ENCODE measurements around the gene CTNNA3. TPM values are rescaled to one million over a fixed set of nuclear protein-coding genes. Genes with fewer than 3 reads are reported as not detected.

Gene CTNNA3
- total RNA-seq, 4 donors from 2014 or later: 0.47 to 3.3 (median 0.80) TPM; not detected in 1

GRCh38 chr10:66049335-66049734, 1646.7 kb downstream of the CTNNA3 start:
- no peak for DNase-seq
- no peak for TF ChIP-seq POLR2A (IDR thresholded peaks at IDR 0.05)
- TF ChIP-seq CTCF (IDR thresholded peaks at IDR 0.05): no peak
- Histone ChIP-seq H3K9me3 (no peaks in the 10 kb centered on the region), H3K27ac (no peak overlapping the region), H3K4me3 (no peak overlapping the region), H3K36me3 (no peaks in the 10 kb centered on the region), H3K4me1 (no peaks in the 10 kb centered on the region), H3K27me3 (no peaks in the 10 kb centered on the region)

GRCh38 chr10:66045859-66046258, 1650.1 kb downstream of the CTNNA3 start:
- H3K9me3 ChIP-seq: no peaks in the 10 kb centered on the region
- no peaks in the 10 kb centered on the region for H3K27me3 ChIP-seq
- H3K4me3 ChIP-seq: no peak overlapping the region
- no peak for DNase-seq
- H3K27ac ChIP-seq: no peak overlapping the region
- no peaks in the 10 kb centered on the region for H3K36me3 ChIP-seq
- no peaks in the 10 kb centered on the region for H3K4me1 ChIP-seq
- TF ChIP-seq POLR2A (IDR thresholded peaks at IDR 0.05) (no peak), CTCF (IDR thresholded peaks at IDR 0.05) (no peak)

GRCh38 chr10:66041771-66042170, 1654.2 kb downstream of the CTNNA3 start:
- Histone ChIP-seq H3K4me1 (no peaks in the 10 kb centered on the region), H3K27ac (no peak overlapping the region), H3K4me3 (no peak overlapping the region), H3K36me3 (no peaks in the 10 kb centered on the region), H3K9me3 (no peaks in the 10 kb centered on the region), H3K27me3 (no peaks in the 10 kb centered on the region)
- DNase-seq: no peak
- TF ChIP-seq POLR2A (IDR thresholded peaks at IDR 0.05) (no peak), CTCF (IDR thresholded peaks at IDR 0.05) (no peak)

GRCh38 chr10:66038623-66039022, 1657.4 kb downstream of the CTNNA3 start:
- Histone ChIP-seq H3K9me3 (no peaks in the 10 kb centered on the region), H3K4me3 (no peak overlapping the region), H3K4me1 (no peaks in the 10 kb centered on the region), H3K27ac (no peak overlapping the region), H3K36me3 (no peaks in the 10 kb centered on the region), H3K27me3 (no peaks in the 10 kb centered on the region)
- no peak for TF ChIP-seq POLR2A (IDR thresholded peaks at IDR 0.05)
- no peak for TF ChIP-seq CTCF (IDR thresholded peaks at IDR 0.05)
- DNase-seq: no peak

- H3K36me3 ChIP-seq: no peaks in the 10 kb centered on the region
- DNase-seq: no peak
- no peaks in the 10 kb centered on the region for H3K27me3 ChIP-seq
- TF ChIP-seq POLR2A (IDR thresholded peaks at IDR 0.05) (no peak), CTCF (IDR thresholded peaks at IDR 0.05) (no peak)
- no peak overlapping the region for H3K4me3 ChIP-seq
- no peaks in the 10 kb centered on the region for H3K9me3 ChIP-seq
- H3K4me1 ChIP-seq: no peaks in the 10 kb centered on the region
- no peak overlapping the region for H3K27ac ChIP-seq
These were observed 1669.7 kb downstream of the CTNNA3 start for GRCh38 chr10:66026321-66026720.

- no peak overlapping the region for H3K27ac ChIP-seq
- H3K4me1 ChIP-seq: no peaks in the 10 kb centered on the region
- no peaks in the 10 kb centered on the region for H3K27me3 ChIP-seq
- no peak for DNase-seq
- H3K4me3 ChIP-seq: no peak overlapping the region
- TF ChIP-seq CTCF (IDR thresholded peaks at IDR 0.05) (no peak), POLR2A (IDR thresholded peaks at IDR 0.05) (no peak)
- no peaks in the 10 kb centered on the region for H3K9me3 ChIP-seq
- no peaks in the 10 kb centered on the region for H3K36me3 ChIP-seq
These were observed 1670.8 kb downstream of the CTNNA3 start for GRCh38 chr10:66025186-66025585.
